CD14-positive monocyte (primary cell): ENCODE data around the gene ZNF277. TPM values are rescaled to one million over a fixed set of nuclear protein-coding genes. Genes with fewer than 3 reads are reported as not detected.

Experiments used
- DNase-seq, 3 donors: peaks; one replicate each; pipeline ENCODE4 v3.0.0-alpha.2; 2011 to 2022
- H2AFZ ChIP-seq: 2 replicates; pipeline ENCODE4 v1.6.0; 2012; ENCODE audit warnings: mild to moderate bottlenecking, low read depth, low read length, inconsistent platforms; ENCODE audit not compliant: insufficient read depth, poor library complexity, severe bottlenecking
- H3K27ac ChIP-seq, 2 donors: 1 replicate in 1 of 2; 2 replicates in 1 of 2; pipeline ENCODE4 v1.5.1; 2012 to 2013; ENCODE audit warnings: low read length in 2 of 2, control low read depth in 1 of 2, inconsistent platforms in 1 of 2, low read depth in 1 of 2, mild to moderate bottlenecking in 1 of 2
- H3K27me3 ChIP-seq, 2 donors: one replicate each; pipeline versions ENCODE4 v1.6.0 to v1.6.1; 2011 to 2013; ENCODE audit warnings: low read length in 2 of 2; ENCODE audit not compliant: control insufficient read depth in 2 of 2, insufficient read depth in 2 of 2
- H3K36me3 ChIP-seq, 2 donors: replicated peaks in 1 of 2; 1 replicate in 1 of 2; 2 replicates in 1 of 2; pipeline versions ENCODE4 v1.5.1 to v1.6.1; 2012 to 2013; ENCODE audit warnings: low read length in 2 of 2, control low read depth in 1 of 2, inconsistent platforms in 1 of 2, mild to moderate bottlenecking in 1 of 2; ENCODE audit not compliant: insufficient read depth in 2 of 2, control insufficient read depth in 1 of 2
- H3K4me1 ChIP-seq, 2 donors: 1 replicate in 1 of 2; 2 replicates in 1 of 2; pipeline versions ENCODE4 v1.5.1 to v1.6.1; 2012 to 2013; ENCODE audit warnings: low read length in 2 of 2, control low read depth in 1 of 2, inconsistent platforms in 1 of 2, mild to moderate bottlenecking in 1 of 2, moderate library complexity in 1 of 2; ENCODE audit not compliant: insufficient read depth in 2 of 2, control insufficient read depth in 1 of 2
- H3K4me2 ChIP-seq: replicated peaks from 2 replicates; pipeline ENCODE3; 2012; ENCODE audit warnings: low read length, moderate library complexity, mild to moderate bottlenecking; ENCODE audit not compliant: poor library complexity, severe bottlenecking; ENCODE audit errors: extremely low read depth
- H3K4me3 ChIP-seq, 3 experiments: fragments of 200-600 bp in 1 of 3; sonication (generic) in 1 of 3; replicated peaks in 1 of 3; 1 replicate in 2 of 3; 2 replicates in 1 of 3; pipeline ENCODE4 v1.5.1; 2011 to 2013; ENCODE audit warnings: low read length in 3 of 3, mild to moderate bottlenecking in 3 of 3, control low read depth in 2 of 3, low read depth in 2 of 3, inconsistent platforms in 1 of 3, moderate library complexity in 1 of 3
- H3K79me2 ChIP-seq: 2 replicates; pipeline ENCODE4 v1.6.0; 2012; ENCODE audit warnings: mild to moderate bottlenecking, control low read depth, inconsistent platforms, low read length, moderate library complexity; ENCODE audit not compliant: insufficient read depth
- H3K9ac ChIP-seq: 2 replicates; pipeline ENCODE4 v1.6.0; 2017; ENCODE audit warnings: low read length, mild to moderate bottlenecking; ENCODE audit not compliant: insufficient read depth, poor library complexity, severe bottlenecking
- H3K9me3 ChIP-seq, 2 donors: replicated peaks in 1 of 2; 1 replicate in 1 of 2; 2 replicates in 1 of 2; pipeline versions ENCODE4 v1.5.1 to v1.6.1; 2012 to 2013; ENCODE audit warnings: low read length in 2 of 2, control low read depth in 1 of 2; ENCODE audit not compliant: control insufficient read depth in 1 of 2, insufficient read depth in 1 of 2
- H4K20me1 ChIP-seq: 2 replicates; pipeline ENCODE4 v1.6.0; 2012; ENCODE audit warnings: mild to moderate bottlenecking, low read length, control low read depth, moderate library complexity; ENCODE audit not compliant: insufficient read depth
- H3K27ac Mint-ChIP-seq, 7 donors: one replicate each; pipeline ENCODE4 v1.8.0; 2020; ENCODE audit warnings: mild to moderate bottlenecking in 7 of 7, mixed read lengths in 7 of 7, moderate library complexity in 6 of 7, inconsistent platforms in 2 of 7
- H3K27me3 Mint-ChIP-seq, 3 donors: one replicate each; pipeline ENCODE4 v1.8.0; 2021 to 2022; ENCODE audit warnings: low read depth in 3 of 3, mild to moderate bottlenecking in 3 of 3, mixed read lengths in 3 of 3, moderate library complexity in 3 of 3, inconsistent platforms in 1 of 3
- H3K36me3 Mint-ChIP-seq, 2 donors: one replicate each; pipeline ENCODE4 v1.8.0; 2020; ENCODE audit warnings: mixed read lengths in 2 of 2, inconsistent platforms in 1 of 2, mild to moderate bottlenecking in 1 of 2
- H3K4me1 Mint-ChIP-seq: one replicate; pipeline ENCODE4 v1.8.0; 2020; ENCODE audit warnings: mild to moderate bottlenecking, mixed read lengths
- H3K4me3 Mint-ChIP-seq, 2 donors: one replicate each; pipeline ENCODE4 v1.8.0; 2020; ENCODE audit warnings: mild to moderate bottlenecking in 2 of 2, mixed read lengths in 2 of 2, moderate library complexity in 1 of 2
- H3K9me3 Mint-ChIP-seq, 7 donors: one replicate each; pipeline ENCODE4 v1.8.0; 2020 to 2022; ENCODE audit warnings: mixed read lengths in 7 of 7, mild to moderate bottlenecking in 6 of 7, moderate library complexity in 6 of 7, inconsistent platforms in 2 of 7
- WGBS: methylation state at CpG from one replicate; pipeline ENCODE4 v1.1.5; 2013; ENCODE audit warnings: missing lambda C conversion rate; ENCODE audit not compliant: insufficient coverage; 5-methylcytosine and 5-hydroxymethylcytosine counted together
- intact Hi-C, 2 donors: fragments of 100-400 bp; cut with micrococcal nuclease; formaldehyde crosslinking; loops; one replicate each; pipeline versions ENCODE4 v1.15.0 to v1.15.1; 2023
- polyA plus RNA-seq, 3 donors: library from polyadenylated mRNA; depleted of rRNA in 1 of 3; unstranded in 2 of 3; stranded (reverse) in 1 of 3; fragments of 300-500 nt in 2 of 3; fragments of >200 nt in 1 of 3; fragmentation: Illumina TruSeq in 2 of 3; gene quantifications; 1 replicate in 2 of 3; 2 replicates in 1 of 3; pipeline ENCODE4 v1.2.3, GENCODE V29; 2012 to 2021
- TF ChIP-seq, protein P1 (sequence below): fragments of 200-600 bp; IDR thresholded peaks from one replicate; pipeline ENCODE4 v1.8.0; 2022; ENCODE audit warnings: antibody characterized with exemption, mild to moderate bottlenecking

Gene ZNF277
- polyA plus RNA-seq, 3 donors = 17.5 to 20.7 (median 20.0) TPM

GRCh38 chr7:112298543-112299100, 92.1 kb downstream of the ZNF277 start:
- H3K36me3 Mint-ChIP-seq = peaks cover 39 to 57% of the 10 kb centered on the region in 2 donors
- H3K27ac ChIP-seq = no peak overlapping the region
- no peak overlapping the region for H3K4me3 Mint-ChIP-seq
- no peak overlapping the region for H3K4me3 ChIP-seq
- H4K20me1 ChIP-seq = no peaks in the 10 kb centered on the region
- H3K4me1 ChIP-seq = no peaks in the 10 kb centered on the region
- H3K36me3 ChIP-seq = peaks cover 10 to 35% of the 10 kb centered on the region in 2 donors
- no peaks in the 10 kb centered on the region for H3K79me2 ChIP-seq
- TF ChIP-seq, protein P1, sequence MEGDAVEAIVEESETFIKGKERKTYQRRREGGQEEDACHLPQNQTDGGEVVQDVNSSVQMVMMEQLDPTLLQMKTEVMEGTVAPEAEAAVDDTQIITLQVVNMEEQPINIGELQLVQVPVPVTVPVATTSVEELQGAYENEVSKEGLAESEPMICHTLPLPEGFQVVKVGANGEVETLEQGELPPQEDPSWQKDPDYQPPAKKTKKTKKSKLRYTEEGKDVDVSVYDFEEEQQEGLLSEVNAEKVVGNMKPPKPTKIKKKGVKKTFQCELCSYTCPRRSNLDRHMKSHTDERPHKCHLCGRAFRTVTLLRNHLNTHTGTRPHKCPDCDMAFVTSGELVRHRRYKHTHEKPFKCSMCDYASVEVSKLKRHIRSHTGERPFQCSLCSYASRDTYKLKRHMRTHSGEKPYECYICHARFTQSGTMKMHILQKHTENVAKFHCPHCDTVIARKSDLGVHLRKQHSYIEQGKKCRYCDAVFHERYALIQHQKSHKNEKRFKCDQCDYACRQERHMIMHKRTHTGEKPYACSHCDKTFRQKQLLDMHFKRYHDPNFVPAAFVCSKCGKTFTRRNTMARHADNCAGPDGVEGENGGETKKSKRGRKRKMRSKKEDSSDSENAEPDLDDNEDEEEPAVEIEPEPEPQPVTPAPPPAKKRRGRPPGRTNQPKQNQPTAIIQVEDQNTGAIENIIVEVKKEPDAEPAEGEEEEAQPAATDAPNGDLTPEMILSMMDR = no peak
- no peak for DNase-seq
- no peak overlapping the region for H3K9ac ChIP-seq
- no peaks in the 10 kb centered on the region for H3K27me3 Mint-ChIP-seq
- H3K4me2 ChIP-seq = no peak overlapping the region
- intact Hi-C loops = no loop called here
- peaks cover 1% of the 10 kb centered on the region for H3K4me1 Mint-ChIP-seq
- no peaks in the 10 kb centered on the region for H3K27me3 ChIP-seq
- H3K9me3 Mint-ChIP-seq = no peaks in the 10 kb centered on the region
- peak overlapping the region in 1 of 7 donors; percentile 5 for H3K27ac Mint-ChIP-seq
- 100% methylated on average over 3 of the region's 4 CpGs for WGBS
- no peak overlapping the region for H2AFZ ChIP-seq
- no peaks in the 10 kb centered on the region for H3K9me3 ChIP-seq

GRCh38 chr7:112300072-112300471, 93.6 kb downstream of the ZNF277 start:
- H3K27me3 Mint-ChIP-seq = no peaks in the 10 kb centered on the region

More at GRCh38 chr7:112300072-112300471, 93.6 kb downstream of the ZNF277 start:
- Histone ChIP-seq H3K36me3 (peaks cover 10 to 35% of the 10 kb centered on the region in 2 donors), H3K79me2 (no peaks in the 10 kb centered on the region), H3K4me2 (no peak overlapping the region), H4K20me1 (no peaks in the 10 kb centered on the region), H2AFZ (no peak overlapping the region), H3K27me3 (no peaks in the 10 kb centered on the region), H3K9ac (no peak overlapping the region), H3K27ac (no peak overlapping the region), H3K4me3 (no peak overlapping the region), H3K9me3 (no peaks in the 10 kb centered on the region), H3K4me1 (no peaks in the 10 kb centered on the region)
- intact Hi-C loops = no loop called here
- no CpG with 5 or more reads among the region's 2 CpGs for WGBS
- Mint-ChIP-seq H3K4me3 (no peak overlapping the region), H3K27ac (peak overlapping the region in 2 of 7 donors; percentile 4 to 20), H3K36me3 (peaks cover 39 to 56% of the 10 kb centered on the region in 2 donors), H3K4me1 (peaks cover 1% of the 10 kb centered on the region), H3K9me3 (no peaks in the 10 kb centered on the region)
- DNase-seq = no peak
- TF ChIP-seq, protein P1 = no peak
